Measurements from ENCODE around the gene TMCC2. TPM values are rescaled to one million over a fixed set of nuclear protein-coding genes. Genes with fewer than 3 reads are reported as not detected.
"Not testable (repeated sequence)": the region's sequence is repeated elsewhere in the genome, so short reads cannot be mapped to it uniquely, and the experiment has no call there.

The TMCC2 gene
- polyA plus RNA-seq, 6 donors from 2014 or later = 0.12 to 0.77 (median 0.50) TPM; not detected in 1

- H3K27me3 Mint-ChIP-seq = peaks cover 0 to 10% (median 0%) of the 10 kb centered on the region in 3 donors
- peak overlapping the region in 5 of 6 donors; percentile 84 to 94 (median 89) for H3K27ac Mint-ChIP-seq
- DNase-seq (no peak), ATAC-seq (ENCODE audit: low read depth in 2 of 2) (peak; percentile 9 to 15)
- H3K4me3 Mint-ChIP-seq = peak overlapping the region; percentile 25 to 86 (median 76)
- H3K9me3 Mint-ChIP-seq = no peaks in the 10 kb centered on the region
- no peaks in the 10 kb centered on the region for H3K36me3 Mint-ChIP-seq
- peaks cover 36 to 64% (median 55%) of the 10 kb centered on the region in 3 donors for H3K4me1 Mint-ChIP-seq
Observed at GRCh38 chr1:205274041-205274691, 46.4 kb downstream of the TMCC2 start.

DNA sequence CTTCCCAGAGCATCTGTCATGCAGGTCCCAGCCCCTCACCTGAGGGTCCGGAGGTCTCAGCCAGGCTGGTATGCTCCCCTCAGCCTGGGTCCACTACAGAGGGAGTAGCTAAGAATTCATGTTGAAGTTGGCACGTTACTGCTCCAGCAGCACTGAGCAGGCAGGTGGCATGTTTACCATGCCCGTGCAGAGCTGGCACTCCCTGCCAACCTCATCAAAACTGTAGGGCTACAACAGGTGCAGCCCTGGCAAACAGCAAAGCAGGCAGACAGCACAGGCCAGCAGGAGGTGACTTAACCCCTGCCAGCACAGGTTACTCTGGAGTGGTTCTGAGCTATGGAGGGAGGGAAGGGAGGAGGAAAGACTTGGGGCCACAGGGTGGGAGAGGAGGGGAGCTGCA is 47.4 kb downstream of the TMCC2 start:
- Mint-ChIP-seq H3K27me3 (peaks cover 0 to 9% (median 0%) of the 10 kb centered on the region in 3 donors), H3K4me3 (peak overlapping the region in 7 of 8 donors; percentile 10 to 83 (median 78)), H3K27ac (peak overlapping the region; percentile 28 to 91 (median 84)), H3K9me3 (no peaks in the 10 kb centered on the region), H3K36me3 (no peaks in the 10 kb centered on the region), H3K4me1 (peaks cover 44 to 74% (median 65%) of the 10 kb centered on the region in 3 donors)
- DNase-seq (peak; percentile 51), ATAC-seq (ENCODE audit: low read depth in 2 of 2) (peak; percentile 57 to 68)

DNA sequence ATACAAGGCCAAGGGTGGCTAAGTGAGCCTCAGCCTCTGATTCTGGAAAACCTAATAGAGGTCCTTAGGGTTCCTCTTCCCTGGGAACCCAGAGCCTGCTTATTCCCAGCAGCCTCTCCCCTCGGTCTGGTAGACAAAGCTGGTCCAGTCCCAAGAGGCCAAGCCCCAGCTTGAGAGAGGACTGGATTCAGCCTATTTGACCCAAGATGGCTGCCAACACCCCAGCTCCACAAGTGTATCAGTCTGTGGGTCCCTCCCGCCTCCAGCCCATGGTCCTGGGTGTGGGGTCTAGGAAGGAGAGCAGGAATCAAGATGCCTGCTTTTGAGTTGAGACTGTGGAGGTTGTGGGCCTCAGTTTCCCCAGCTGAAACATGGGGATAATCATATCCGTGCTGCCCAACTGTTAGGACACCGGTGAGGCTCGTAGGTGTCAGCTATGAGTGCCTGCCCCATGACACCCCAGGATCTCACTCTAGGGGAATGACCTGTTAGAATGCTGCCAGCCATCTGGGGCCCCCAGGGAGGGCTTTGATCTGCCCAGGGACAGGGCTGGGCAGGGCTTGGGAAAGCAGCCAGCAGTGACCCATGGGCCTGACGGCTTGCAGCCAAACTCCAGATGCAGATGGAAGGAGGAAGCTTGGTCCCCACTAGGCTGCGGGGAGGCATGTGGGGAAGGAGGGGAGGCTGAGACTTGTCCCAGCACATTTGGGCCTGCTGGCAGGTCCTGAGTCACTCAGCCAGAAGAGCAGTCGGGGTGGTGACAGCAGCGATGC is 48.4 kb downstream of the TMCC2 start:
- DNase-seq = no peak
- Mint-ChIP-seq H3K36me3 (no peaks in the 10 kb centered on the region), H3K4me1 (peaks cover 49 to 84% (median 71%) of the 10 kb centered on the region in 3 donors), H3K27me3 (no peaks in the 10 kb centered on the region), H3K4me3 (peak overlapping the region in 6 of 8 donors; percentile 48 to 86 (median 82)), H3K27ac (peak overlapping the region in 5 of 6 donors; percentile 38 to 84 (median 42)), H3K9me3 (peaks cover 0 to 4% (median 0%) of the 10 kb centered on the region in 7 donors)
- ATAC-seq (ENCODE audit: low read depth in 2 of 2) = no peak

- H3K27ac Mint-ChIP-seq = peak overlapping the region; percentile 39 to 97 (median 82)
- H3K4me3 Mint-ChIP-seq = peak overlapping the region in 6 of 8 donors; percentile 25 to 86 (median 49)
- DNase-seq (no peak), ATAC-seq (ENCODE audit: low read depth in 2 of 2) (no peak)
- H3K27me3 Mint-ChIP-seq = no peaks in the 10 kb centered on the region
- peaks cover 49 to 87% (median 71%) of the 10 kb centered on the region in 3 donors for H3K4me1 Mint-ChIP-seq
- peaks cover 0 to 4% (median 0%) of the 10 kb centered on the region in 7 donors for H3K9me3 Mint-ChIP-seq
- no peaks in the 10 kb centered on the region for H3K36me3 Mint-ChIP-seq
Observed at GRCh38 chr1:205276689-205277065, 48.9 kb downstream of the TMCC2 start.

DNA sequence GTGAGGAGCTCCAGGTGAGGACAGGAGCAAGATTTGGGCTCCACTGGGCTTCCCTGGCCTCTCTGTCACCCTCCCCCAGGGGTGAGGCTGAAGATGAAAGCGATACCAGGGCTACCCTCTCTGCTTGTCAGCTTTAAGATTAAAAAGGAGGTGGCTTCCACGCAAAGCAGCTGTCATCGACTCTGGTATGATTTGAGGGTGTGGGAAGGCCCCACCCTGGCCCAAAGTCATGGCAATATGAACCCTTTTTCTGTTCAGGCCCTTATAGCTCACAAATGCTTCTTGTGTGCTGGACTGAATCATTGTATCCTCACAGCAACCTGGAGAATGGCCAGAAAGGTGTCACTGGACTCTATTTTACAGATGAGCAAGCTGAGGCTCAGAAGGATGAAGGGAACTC is 52.2 kb downstream of the TMCC2 start:
- Mint-ChIP-seq H3K4me3 (peak overlapping the region; percentile 71 to 88 (median 82)), H3K36me3 (no peaks in the 10 kb centered on the region), H3K27ac (peak overlapping the region; percentile 95 to 99 (median 96)), H3K4me1 (peaks cover 67 to 97% (median 83%) of the 10 kb centered on the region in 3 donors), H3K9me3 (peaks cover 0 to 4% (median 0%) of the 10 kb centered on the region in 7 donors), H3K27me3 (no peaks in the 10 kb centered on the region)
- DNase-seq (peak; percentile 74), ATAC-seq (ENCODE audit: low read depth in 2 of 2) (peak; percentile 77 to 82)

- Mint-ChIP-seq H3K4me3 (peak overlapping the region in 7 of 8 donors; percentile 71 to 88 (median 83)), H3K4me1 (peaks cover 68 to 97% (median 83%) of the 10 kb centered on the region in 3 donors), H3K27ac (peak overlapping the region; percentile 95 to 99 (median 96))
- not testable (repeated sequence) for H3K27me3 Mint-ChIP-seq; H3K36me3 Mint-ChIP-seq; H3K9me3 Mint-ChIP-seq; DNase-seq; ATAC-seq (ENCODE audit: low read depth in 2 of 2)
Observed at GRCh38 chr1:205280666-205281395, 53.1 kb downstream of the TMCC2 start.

DNA sequence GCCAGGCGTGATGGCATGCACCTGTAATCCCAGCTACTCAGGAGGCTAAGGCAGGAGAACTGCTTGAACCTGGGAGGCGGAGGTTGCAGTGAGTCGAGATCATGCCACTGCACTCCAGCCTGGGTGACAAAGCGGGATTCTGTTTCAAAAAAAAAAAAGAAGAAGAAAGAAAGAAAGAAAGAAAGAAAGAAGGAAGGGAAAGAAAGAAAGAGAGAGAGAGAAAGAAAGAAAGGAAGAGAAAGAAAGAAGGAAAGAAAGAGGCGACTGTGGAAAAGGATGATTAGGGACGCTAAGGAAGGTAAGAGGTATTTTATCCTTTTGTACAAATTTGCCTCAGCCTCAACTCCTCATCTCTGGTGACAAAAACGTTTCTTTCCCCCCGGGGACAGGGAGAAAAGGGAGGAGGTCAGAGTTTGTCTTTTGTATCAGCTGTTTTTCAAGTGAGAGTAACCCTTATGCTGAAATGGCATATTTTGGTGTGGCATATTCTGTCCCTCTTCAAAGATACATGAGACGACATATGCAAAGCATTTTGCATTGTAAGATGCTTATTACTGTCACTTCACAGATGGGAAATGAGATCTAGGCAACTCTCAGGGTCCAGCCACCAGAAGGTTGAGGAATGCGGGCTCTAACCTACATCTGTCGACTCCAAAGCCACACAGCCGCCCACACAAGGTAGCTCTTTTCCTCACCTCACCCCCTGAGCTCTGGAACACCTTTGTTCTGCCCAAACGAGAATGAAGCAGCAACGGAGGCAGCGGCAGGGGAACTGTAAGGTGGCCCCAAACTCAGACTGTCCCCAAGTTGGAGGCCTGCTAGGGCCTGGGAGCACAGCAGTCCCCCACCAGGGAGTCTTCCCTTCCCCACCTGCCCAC is 55.8 kb downstream of the TMCC2 start:
- Mint-ChIP-seq H3K36me3 (no peaks in the 10 kb centered on the region), H3K9me3 (peaks cover 0 to 4% (median 0%) of the 10 kb centered on the region in 7 donors), H3K4me3 (peak overlapping the region; percentile 21 to 96 (median 74)), H3K27ac (peak overlapping the region; percentile 90 to 99 (median 97)), H3K4me1 (peaks cover 78 to 97% (median 86%) of the 10 kb centered on the region in 3 donors), H3K27me3 (no peaks in the 10 kb centered on the region)
- DNase-seq (no peak), ATAC-seq (ENCODE audit: low read depth in 2 of 2) (no peak)

DNA sequence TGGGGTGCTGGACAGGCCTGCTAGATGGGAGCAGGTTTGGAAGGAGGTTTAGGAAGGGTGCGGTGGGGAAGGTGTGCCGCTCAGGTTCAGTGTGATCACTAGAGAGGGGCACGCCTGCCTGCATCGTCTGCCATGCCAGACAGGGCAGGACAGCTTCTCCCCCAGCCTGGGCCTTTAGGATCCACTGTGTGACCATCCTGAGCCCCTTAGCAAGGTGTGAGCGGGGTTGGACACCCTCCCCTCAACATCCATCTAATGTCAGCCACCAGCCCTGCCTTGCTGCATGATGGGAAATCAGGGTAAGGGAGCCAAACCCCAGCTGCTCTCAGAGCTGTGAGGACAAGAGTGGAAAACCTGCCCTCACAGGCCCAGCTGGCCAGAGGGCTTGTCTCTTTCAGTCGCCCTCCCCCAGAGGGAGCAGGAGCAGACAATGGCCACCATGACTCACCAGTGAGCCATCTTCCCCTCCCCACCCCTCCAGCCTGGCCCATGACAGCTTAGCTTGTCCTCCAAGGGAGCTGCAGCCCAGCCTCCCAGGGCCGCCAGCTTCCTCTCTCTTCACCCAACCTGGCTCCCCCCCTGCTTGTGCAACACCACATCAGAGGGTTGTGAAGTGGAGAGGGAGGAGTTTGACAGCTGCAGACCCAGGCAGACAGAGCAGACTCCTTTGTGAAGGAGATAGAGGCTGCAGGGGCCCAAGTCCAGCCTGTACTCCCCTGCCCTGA is 56.8 kb downstream of the TMCC2 start:
- no peaks in the 10 kb centered on the region for H3K27me3 Mint-ChIP-seq
- H3K27ac Mint-ChIP-seq = peak overlapping the region; percentile 96 to 100 (median 99)
- peaks cover 0 to 4% (median 0%) of the 10 kb centered on the region in 7 donors for H3K9me3 Mint-ChIP-seq
- DNase-seq (peak; percentile 76), ATAC-seq (ENCODE audit: low read depth in 2 of 2) (peak; percentile 22 to 28)
- no peaks in the 10 kb centered on the region for H3K36me3 Mint-ChIP-seq
- H3K4me3 Mint-ChIP-seq = peak overlapping the region; percentile 54 to 96 (median 85)
- H3K4me1 Mint-ChIP-seq = peaks cover 72 to 96% (median 85%) of the 10 kb centered on the region in 3 donors

- Mint-ChIP-seq H3K27ac (peak overlapping the region; percentile 96 to 100 (median 99)), H3K4me3 (peak overlapping the region; percentile 54 to 96 (median 85)), H3K36me3 (no peaks in the 10 kb centered on the region), H3K4me1 (peaks cover 70 to 96% (median 85%) of the 10 kb centered on the region in 3 donors), H3K9me3 (no peaks in the 10 kb centered on the region), H3K27me3 (no peaks in the 10 kb centered on the region)
- DNase-seq = peak; percentile 65
- peak; percentile 25 to 32 for ATAC-seq (ENCODE audit: low read depth in 2 of 2)
Observed at GRCh38 chr1:205285381-205286101, 57.8 kb downstream of the TMCC2 start.

- peak overlapping the region; percentile 96 to 100 (median 99) for H3K27ac Mint-ChIP-seq
- H3K9me3 Mint-ChIP-seq = peaks cover 0 to 1% (median 0%) of the 10 kb centered on the region in 7 donors
- DNase-seq = peak; percentile 67
- peak overlapping the region; percentile 54 to 96 (median 85) for H3K4me3 Mint-ChIP-seq
- H3K27me3 Mint-ChIP-seq = no peaks in the 10 kb centered on the region
- H3K36me3 Mint-ChIP-seq = no peaks in the 10 kb centered on the region
- ATAC-seq (ENCODE audit: low read depth in 2 of 2) = no peak
- H3K4me1 Mint-ChIP-seq = peaks cover 71 to 93% (median 85%) of the 10 kb centered on the region in 3 donors
Observed at GRCh38 chr1:205286335-205286950, 58.7 kb downstream of the TMCC2 start.

GRCh38 chr1:205287076-205287475 is 59.3 kb downstream of the TMCC2 start:
- peaks cover 0 to 2% (median 0%) of the 10 kb centered on the region in 7 donors for H3K9me3 Mint-ChIP-seq
- H3K27ac Mint-ChIP-seq = peak overlapping the region; percentile 78 to 100 (median 98)
- no peak for DNase-seq
- peaks cover 77 to 94% (median 91%) of the 10 kb centered on the region in 3 donors for H3K4me1 Mint-ChIP-seq
- H3K4me3 Mint-ChIP-seq = peak overlapping the region in 6 of 8 donors; percentile 54 to 96 (median 82)
- no peaks in the 10 kb centered on the region for H3K27me3 Mint-ChIP-seq
- ATAC-seq (ENCODE audit: low read depth in 2 of 2) = no peak
- H3K36me3 Mint-ChIP-seq = no peaks in the 10 kb centered on the region

Measured in naive B cell (primary cell).